HG03469 (cell line): ENCODE data around the gene GIMAP8.

Experiments used
- ATAC-seq: cut with Tn5 transposase; IDR thresholded peaks from one replicate; pipeline ENCODE4 v1.9.1; 2021; ENCODE audit warnings: mild to moderate bottlenecking, moderate library complexity, moderate number of reproducible peaks; ENCODE audit not compliant: unreplicated experiment

The GIMAP8 gene

GRCh38 chr7:150410680-150411346, 39.6 kb upstream of the GIMAP8 start:
- no peak for ATAC-seq

GRCh38 chr7:150411606-150412005, 38.8 kb upstream of the GIMAP8 start:
- ATAC-seq, result no peak

DNA sequence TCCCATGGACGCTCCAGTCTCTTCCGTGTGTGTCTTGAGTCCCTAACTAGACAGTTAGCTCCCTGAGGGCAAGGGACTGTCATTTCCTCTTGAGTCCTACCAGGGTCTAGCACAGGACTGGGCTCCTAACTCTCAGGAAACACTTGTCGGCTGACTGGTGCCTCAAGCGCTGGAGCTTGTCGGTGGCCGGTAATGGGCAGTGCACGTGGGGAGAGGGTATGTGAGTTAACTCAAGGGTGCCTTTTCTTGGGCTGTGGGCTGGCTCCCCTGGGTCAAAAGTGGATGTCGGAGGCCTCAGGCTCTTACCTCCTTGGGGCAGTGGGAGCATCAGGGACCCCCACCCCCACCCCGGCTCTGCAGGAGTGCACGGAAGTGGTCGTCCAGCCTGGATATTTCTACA, 38.4 kb upstream of the GIMAP8 start:
- ATAC-seq, result no peak

DNA sequence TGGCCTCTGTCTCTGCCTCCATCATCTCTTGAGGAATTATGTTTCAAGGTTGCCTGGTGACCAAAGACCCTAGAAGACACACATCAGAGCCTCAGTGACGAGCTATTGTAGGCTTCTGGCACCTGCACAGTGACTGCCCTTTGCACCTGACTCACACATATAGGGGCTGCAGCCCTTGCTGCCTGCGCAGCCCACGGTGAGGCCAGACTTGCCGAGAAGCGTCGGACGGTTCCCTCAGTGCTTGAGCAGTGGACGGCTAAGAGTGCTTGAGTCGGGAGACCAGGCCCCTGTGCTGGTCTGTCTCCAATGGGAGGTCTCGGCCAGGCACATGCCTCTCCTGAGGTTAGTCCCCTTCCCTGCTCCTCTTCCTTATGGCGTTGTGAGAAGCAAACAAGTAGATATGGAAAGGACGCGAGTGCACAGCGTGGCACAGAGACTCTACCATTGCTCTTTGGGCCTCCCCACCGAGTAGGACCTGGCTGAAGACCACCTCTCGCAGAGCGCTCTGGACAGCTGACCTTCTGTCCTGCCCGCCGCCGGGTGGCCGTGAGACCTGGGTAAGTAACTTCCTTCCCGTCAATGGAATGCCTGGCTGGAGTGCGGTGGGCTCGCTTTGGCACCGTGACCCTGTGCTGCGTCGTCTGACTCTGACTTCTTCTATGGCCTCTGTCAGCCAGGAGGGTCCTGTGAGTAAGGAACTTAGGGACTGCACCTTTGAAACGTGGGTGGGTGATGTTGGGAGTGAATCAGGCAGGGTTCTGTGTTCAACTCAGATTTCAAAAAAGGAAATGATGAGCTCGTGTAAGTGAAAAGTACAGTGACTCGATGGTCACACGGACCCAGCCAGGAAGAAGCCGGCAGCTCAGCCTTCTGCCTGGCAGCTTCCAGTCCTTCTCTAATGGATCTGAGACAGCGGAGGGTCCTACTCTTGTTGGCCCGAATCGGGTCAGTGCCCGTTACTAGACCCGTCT, 37.6 kb upstream of the GIMAP8 start:
- ATAC-seq, result no peak

DNA sequence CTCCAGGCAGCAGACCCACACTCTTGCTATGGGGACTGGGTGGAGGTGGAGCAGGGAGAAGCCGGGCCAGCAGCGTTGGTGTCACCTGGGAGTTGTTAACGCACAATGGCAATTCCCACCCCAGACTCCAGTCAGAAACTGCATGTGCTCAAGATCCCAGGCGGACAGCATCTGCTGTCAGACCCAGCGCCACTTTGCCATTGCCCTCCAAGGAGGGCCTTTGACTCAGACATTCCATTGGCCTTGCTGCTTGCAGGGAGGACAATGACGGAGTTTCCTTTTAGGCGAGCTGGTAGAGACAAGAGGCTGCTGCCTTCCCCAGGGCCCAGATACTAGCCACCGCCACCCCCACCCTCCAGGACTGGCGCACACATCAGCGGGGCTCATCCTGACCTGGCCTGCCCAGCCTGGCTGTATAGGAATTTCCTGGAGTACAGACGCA, 36.8 kb upstream of the GIMAP8 start:
- ATAC-seq, result no peak

- ATAC-seq, result no peak
Observed at GRCh38 chr7:150415161-150416153, 35.0 kb upstream of the GIMAP8 start.

DNA sequence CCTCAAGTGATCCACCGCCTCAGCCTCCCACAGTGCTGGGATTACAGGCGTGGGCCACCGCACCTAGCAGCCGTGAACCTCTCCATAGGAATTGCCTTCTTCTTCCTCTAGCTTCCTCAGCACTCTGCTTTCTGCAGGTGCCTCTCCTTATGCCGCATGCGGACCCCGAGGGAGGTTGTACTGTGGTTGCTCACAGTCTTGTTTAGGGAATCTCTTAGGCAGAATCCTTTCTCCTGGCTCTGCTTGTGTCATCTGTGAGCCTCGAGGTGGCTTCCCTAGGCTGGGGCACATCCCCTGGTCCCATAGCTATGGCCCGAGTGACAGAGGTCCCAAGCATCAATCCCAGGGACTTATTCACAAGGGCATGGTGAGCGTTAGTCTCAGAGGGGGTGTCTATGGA, 33.2 kb upstream of the GIMAP8 start:
- ATAC-seq, result no peak

DNA sequence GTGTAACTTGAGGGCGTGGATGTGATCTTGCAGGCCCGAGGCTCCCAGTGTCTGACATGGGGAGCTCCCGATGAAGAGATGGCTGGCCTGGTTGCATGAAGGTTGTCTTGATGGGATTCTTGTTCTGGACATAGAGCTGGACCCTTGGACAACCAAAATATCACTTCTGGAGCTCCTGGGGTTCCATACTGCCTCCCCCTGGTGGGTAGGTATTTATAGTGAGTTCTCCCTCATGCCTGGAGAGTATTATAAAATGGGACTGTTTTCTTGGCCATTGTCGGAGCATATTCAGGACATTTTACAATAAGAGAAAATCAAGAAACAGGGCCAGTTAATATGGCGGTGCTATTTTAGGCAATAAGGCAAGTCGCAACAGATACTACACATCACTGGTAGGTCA, 32.6 kb upstream of the GIMAP8 start:
- ATAC-seq, result no peak

- ATAC-seq, result no peak
Observed at GRCh38 chr7:150420242-150420641, 30.2 kb upstream of the GIMAP8 start.

DNA sequence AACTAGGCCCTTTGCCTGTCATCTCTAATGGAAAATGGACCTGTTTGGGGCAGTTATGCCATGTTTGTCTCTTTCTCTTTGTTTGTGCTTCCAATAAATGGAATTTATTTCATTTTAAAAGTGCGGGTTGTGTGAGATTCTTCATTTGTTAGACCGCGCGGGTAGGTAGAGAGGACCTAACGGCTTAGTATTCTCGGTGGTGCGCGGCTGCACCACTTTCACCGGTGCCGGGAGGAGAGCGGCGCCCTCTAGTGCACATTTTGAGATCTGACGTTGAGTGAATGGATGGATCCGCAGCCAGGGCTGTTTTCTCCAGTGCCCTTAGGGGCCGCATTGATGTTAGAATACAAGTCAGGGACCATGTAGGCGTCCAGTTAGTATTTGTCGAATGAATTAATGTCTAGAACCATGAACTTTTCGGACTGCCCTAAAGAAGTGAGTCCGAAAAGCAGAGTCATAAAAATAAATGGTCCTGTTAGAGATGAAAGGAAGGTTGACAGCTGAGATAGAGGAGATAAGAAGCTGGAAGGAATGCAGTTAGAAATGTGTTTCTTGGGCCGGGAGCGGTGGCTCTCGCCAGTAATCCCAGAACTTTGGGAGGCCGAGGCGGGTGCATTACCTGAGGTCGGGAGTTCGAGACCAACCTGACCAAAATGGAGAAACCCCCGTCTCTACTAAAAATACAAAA, 29.3 kb upstream of the GIMAP8 start:
- ATAC-seq, result peak; percentile 93

DNA sequence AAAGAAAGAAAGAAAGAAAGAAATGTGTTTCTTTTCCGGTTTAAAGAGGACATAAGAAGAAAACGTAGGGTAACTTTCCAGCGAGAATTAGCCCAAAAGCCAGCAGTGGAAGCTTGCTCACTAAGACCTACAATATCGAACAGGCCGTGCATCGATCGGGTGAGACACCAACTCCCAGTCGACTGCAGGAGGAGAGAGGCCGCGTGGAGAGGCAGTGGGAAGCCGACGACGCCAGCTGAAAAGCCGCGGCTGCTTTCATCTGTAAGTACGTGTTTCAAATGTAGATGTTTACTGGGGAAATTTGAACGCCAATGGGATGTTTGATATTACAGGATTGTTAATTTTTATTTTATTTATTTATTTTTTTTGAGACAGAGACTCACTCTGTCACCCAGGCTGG, 28.6 kb upstream of the GIMAP8 start:
- ATAC-seq, result no peak

DNA sequence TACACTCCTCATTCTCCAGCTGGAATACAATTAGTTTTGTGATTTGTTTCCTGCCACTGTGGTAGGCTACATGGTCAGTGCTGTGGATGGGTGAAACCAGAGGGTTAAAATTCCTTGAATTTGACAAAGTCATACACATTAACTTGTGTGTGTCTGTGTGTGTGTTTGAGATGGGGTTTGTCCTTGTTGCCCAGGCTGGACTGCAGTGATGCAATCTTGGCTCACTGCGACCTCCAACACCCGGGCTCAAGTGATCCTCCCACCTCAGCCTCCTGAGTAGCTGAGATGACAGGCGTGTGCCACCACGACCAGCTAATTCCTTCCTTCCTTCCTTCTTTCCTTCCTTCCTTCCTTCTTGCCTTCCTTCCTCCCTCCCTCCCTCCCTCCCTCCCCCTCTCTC, 24.8 kb upstream of the GIMAP8 start:
- no peak for ATAC-seq

DNA sequence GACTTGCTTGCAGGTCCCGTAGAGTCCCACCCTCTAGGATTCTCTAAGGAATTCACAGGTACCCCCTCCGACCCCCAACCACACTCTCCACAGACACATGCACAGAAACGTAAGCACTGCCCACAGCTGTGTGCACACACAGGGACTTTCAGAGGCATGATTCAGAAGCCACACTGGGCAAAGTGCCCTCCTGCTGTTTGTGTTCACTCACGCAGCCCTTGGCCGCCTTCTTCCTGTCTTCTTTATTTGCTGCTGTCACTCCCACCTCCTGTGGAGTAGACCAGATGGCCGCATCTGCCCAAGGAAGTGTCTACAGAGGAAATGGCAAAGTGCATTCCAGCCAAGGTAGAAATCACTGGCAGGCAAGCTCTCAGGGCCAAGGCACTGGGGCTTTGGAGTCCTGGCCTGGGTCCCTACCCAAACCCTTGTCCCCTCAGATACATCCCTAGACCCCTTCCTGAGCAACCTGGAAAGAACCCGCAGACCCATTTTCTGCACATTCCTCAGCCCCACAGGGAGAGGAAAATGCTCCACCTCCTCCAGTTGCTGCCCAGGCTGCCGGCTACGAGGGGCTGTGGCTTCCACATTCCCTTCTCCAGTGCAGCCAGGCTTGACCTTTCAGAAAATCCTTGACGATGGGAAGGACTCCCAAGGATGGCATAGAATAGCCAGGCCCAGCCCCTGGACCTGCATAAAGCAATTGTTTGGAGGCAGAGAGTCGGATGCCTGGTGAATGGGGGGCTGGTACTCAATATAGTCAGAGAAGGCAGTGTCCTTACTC, 21.6 kb upstream of the GIMAP8 start:
- no peak for ATAC-seq

DNA sequence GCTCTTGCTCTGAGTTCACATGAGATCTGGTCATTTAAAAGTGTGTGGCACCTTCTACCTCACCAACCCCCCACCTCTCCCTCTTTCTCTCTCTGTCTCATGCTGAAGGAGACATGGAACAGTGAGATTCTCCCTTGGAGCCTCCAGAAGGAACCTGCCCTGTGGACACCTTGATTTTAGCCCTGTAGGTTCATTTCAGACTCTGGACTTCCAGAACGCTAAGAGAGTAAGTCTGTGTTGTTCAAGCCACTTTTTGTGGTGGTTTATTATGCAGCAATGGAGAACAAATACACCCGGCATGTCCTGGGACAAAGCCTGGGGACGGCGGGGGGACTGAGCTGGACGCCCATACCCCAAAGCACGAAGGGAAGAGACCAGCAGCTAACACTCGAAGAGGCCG, 20.7 kb upstream of the GIMAP8 start:
- no peak for ATAC-seq

GRCh38 chr7:150430465-150431085, 19.9 kb upstream of the GIMAP8 start:
- no peak for ATAC-seq

- no peak for ATAC-seq
Observed at GRCh38 chr7:150431839-150432658, 18.4 kb upstream of the GIMAP8 start.

DNA sequence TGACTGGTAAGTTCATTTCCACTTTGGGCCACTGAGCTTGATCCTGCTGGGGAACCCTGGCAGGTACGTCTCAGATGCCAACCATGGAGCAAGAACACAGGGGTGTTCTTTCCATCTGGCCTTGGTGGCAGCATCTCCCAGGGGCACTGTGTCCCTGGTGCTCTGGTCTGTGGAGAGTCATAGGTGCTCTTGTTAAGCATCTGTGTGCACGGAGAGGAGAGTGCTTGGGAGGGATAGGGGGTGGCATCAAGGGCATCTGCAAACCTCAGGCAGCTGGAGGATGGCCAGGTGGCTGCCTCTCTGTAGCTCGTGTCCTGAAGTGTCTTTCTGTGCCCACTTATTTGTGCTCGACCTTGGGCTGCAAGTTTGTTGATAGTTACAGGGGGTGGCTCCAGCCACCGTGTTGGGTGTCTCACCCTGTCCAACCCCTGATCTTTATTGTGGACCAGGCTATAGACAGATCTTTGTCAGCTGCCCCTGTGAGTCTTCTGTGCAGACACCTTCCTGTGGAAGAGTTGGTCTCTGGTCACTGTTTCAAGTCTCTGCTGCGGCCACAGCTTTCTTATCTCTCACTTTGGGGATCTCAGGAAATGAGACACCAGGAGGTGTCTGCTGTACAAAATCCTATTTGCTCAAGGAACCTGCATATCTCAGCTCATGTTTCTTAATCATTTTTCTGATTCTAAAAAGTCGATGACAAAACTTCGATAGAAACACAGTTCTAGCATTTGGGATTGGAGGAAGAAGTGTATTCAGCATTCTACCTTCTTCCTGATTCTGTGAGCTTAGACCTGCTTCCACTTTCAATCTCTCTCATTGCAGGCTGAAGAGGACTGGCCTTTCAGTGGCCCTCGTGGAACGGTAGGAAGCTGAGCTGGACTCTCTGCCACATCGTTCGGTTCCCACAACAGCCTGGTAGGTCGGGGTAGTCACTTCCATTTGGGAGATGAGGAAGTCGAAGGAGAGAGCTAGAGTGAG, 17.2 kb upstream of the GIMAP8 start:
- no peak for ATAC-seq
